Brain microvascular endothelial cell (primary cell): ENCODE measurements around the gene SPINK7.

Source experiments
- DNase-seq: peaks from one replicate; pipeline ENCODE4 v3.0.0-alpha.2; 2020
- H3K27ac ChIP-seq: fragments of 250-450 bp; sonication (Bioruptor Pico); 2 replicates; pipeline ENCODE4 v1.5.1; 2020; ENCODE audit warnings: mild to moderate bottlenecking, moderate library complexity
- H3K27me3 ChIP-seq: fragments of 250-450 bp; sonication (Bioruptor Pico); replicated peaks from 2 replicates; pipeline ENCODE4 v1.5.1; 2020; ENCODE audit warnings: mild to moderate bottlenecking
- H3K36me3 ChIP-seq: fragments of 250-450 bp; sonication (Bioruptor Pico); replicated peaks from 2 replicates; pipeline ENCODE4 v1.5.1; 2020; ENCODE audit warnings: mild to moderate bottlenecking
- H3K4me3 ChIP-seq: 2 replicates; pipeline ENCODE4 v1.5.1; 2011; ENCODE audit warnings: low read depth, mild to moderate bottlenecking, control low read depth, low read length, moderate library complexity
- in situ Hi-C: cut with HindIII; loops from 2 replicates; pipeline ENCODE4 v1.10.0; 2017; ENCODE audit warnings: low sequenced_read_pairs, low pct_ligation_motif_present
- TF ChIP-seq, protein P1 (sequence below): IDR thresholded peaks from 2 replicates; pipeline ENCODE4 v1.5.1; 2011; ENCODE audit warnings: low read depth, mild to moderate bottlenecking, moderate library complexity, low read length, control low read depth, inconsistent platforms; ENCODE audit errors: missing control alignments

SPINK7 gene

GRCh38 chr5:148342371-148343045 lies 30.3 kb downstream of the SPINK7 start:
- H3K36me3 ChIP-seq, result no peaks in the 10 kb centered on the region
- TF ChIP-seq, protein P1, sequence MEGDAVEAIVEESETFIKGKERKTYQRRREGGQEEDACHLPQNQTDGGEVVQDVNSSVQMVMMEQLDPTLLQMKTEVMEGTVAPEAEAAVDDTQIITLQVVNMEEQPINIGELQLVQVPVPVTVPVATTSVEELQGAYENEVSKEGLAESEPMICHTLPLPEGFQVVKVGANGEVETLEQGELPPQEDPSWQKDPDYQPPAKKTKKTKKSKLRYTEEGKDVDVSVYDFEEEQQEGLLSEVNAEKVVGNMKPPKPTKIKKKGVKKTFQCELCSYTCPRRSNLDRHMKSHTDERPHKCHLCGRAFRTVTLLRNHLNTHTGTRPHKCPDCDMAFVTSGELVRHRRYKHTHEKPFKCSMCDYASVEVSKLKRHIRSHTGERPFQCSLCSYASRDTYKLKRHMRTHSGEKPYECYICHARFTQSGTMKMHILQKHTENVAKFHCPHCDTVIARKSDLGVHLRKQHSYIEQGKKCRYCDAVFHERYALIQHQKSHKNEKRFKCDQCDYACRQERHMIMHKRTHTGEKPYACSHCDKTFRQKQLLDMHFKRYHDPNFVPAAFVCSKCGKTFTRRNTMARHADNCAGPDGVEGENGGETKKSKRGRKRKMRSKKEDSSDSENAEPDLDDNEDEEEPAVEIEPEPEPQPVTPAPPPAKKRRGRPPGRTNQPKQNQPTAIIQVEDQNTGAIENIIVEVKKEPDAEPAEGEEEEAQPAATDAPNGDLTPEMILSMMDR, result no peak
- H3K4me3 ChIP-seq, result no peak overlapping the region
- DNase-seq, result no peak
- H3K27me3 ChIP-seq, result no peaks in the 10 kb centered on the region
- in situ Hi-C loops, result no loop called here
- no peak overlapping the region for H3K27ac ChIP-seq

GRCh38 chr5:148343046-148343407 lies 30.8 kb downstream of the SPINK7 start:
- no peak overlapping the region for H3K27ac ChIP-seq
- TF ChIP-seq, protein P1, result no peak
- no peaks in the 10 kb centered on the region for H3K36me3 ChIP-seq
- no peak overlapping the region for H3K4me3 ChIP-seq
- in situ Hi-C loops, result no loop called here
- no peaks in the 10 kb centered on the region for H3K27me3 ChIP-seq
- no peak for DNase-seq

DNA sequence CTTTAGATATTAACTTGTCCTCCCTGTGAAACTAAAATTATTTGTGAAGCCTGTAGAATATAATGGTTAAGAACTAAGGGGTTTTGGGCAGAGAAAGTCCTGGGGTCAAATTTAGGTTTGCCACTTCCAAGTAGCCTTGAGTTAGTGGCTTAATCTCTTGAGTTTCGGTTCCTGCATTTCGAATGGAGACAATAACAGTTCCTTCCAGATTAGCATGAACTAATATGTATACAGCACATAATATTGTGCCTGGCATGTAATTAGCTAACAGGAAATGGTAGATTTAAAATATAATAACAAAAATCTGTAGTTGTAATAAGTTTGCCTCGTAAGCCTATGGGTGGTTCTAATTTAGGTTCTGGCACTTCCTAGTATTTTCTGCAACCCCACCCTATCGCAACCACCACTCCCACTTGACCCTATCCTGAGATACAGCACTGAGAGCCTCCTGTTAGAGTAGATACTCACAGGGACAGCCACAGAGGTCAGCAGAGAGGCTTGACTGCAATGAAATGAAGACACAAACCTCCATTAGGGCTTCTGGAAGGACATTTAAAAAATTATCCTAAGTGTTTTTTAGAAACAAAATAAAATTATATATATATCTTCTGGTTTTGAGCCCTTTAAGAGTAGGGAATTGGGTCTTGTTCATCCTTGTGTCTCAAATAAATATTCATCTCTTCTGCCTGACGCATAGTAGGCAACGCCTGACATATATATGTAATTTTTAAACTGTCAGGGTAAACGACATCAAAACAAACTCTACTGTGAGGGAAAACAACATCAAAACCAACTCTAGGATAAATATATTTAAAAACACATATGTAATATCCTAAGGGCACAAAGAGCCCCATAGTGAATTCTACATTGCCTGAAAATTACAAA lies 31.6 kb downstream of the SPINK7 start:
- DNase-seq, result no peak
- H3K36me3 ChIP-seq, result no peaks in the 10 kb centered on the region
- no peak overlapping the region for H3K4me3 ChIP-seq
- TF ChIP-seq, protein P1, result no peak
- H3K27me3 ChIP-seq, result no peaks in the 10 kb centered on the region
- in situ Hi-C loops, result no loop called here
- no peak overlapping the region for H3K27ac ChIP-seq

- no peaks in the 10 kb centered on the region for H3K36me3 ChIP-seq
- H3K4me3 ChIP-seq, result no peak overlapping the region
- H3K27me3 ChIP-seq, result no peaks in the 10 kb centered on the region
- TF ChIP-seq, protein P1, result no peak
- no peak for DNase-seq
- no peak overlapping the region for H3K27ac ChIP-seq
- in situ Hi-C loops, result no loop called here
Measured at GRCh38 chr5:148347706-148348105, 35.5 kb downstream of the SPINK7 start.

GRCh38 chr5:148352696-148353095 lies 40.5 kb downstream of the SPINK7 start:
- TF ChIP-seq, protein P1, result no peak
- no peak for DNase-seq
- in situ Hi-C loops, result no loop called here

More at GRCh38 chr5:148352696-148353095, 40.5 kb downstream of the SPINK7 start:
- no peaks in the 10 kb centered on the region for H3K36me3 ChIP-seq
- H3K27me3 ChIP-seq, result no peaks in the 10 kb centered on the region
- H3K27ac ChIP-seq, result no peak overlapping the region
- H3K4me3 ChIP-seq, result no peak overlapping the region
